ENCODE measurements around the gene CLDN9.
"Not testable (repeated sequence)": the region's sequence is repeated elsewhere in the genome, so short reads cannot be mapped to it uniquely, and the experiment has no call there.

GRCh38 chr16:3055734-3056115, 43.0 kb downstream of the CLDN9 start:
- TF ChIP-seq CTCF, POLR2A (IDR thresholded peaks at IDR 0.05): not testable (repeated sequence)

Measured in esophagus squamous epithelium (tissue), 4 donors.